NT2/D1 (cell line): ENCODE measurements around the gene LAMB4.

Source experiments
- YY1 ChIP-seq: IDR thresholded peaks from 2 replicates; pipeline ENCODE4 v1.6.1; 2011; ENCODE audit not compliant: insufficient read length, insufficient read depth
- ZNF274 ChIP-seq: IDR thresholded peaks from 2 replicates; pipeline ENCODE4 v1.6.1; 2011; ENCODE audit warnings: mild to moderate bottlenecking, low read depth, low read length

- TF ChIP-seq ZNF274 (no peak), YY1 (no peak)
These were observed 10.0 kb downstream of the LAMB4 start for GRCh38 chr7:108120196-108120595.
